ENCODE measurements around the gene RRAS2.
"Not testable (repeated sequence)": the region's sequence is repeated elsewhere in the genome, so short reads cannot be mapped to it uniquely, and the experiment has no call there.

The RRAS2 gene

DNA sequence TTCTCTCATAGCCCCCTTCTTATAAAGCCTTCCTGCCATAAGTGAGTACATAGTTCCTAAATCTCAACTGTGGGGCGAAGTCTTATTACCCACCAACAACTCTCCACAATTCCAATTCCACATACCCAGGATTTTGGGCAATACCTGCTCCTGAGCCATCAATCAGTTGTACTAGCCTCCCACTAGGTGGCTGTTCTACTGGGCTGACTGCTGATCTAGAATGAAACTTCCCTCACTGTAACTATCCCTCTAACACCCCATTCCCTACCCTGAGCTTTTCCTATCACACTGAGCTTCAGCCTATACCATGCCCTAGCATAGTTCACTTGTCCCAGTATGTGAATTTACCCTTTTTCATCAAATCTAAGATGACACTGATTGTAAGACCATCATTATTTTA lies 52.5 kb downstream of the RRAS2 start:
- no peak for DNase-seq (ENCODE audit: low read depth in 2 of 2)

DNA sequence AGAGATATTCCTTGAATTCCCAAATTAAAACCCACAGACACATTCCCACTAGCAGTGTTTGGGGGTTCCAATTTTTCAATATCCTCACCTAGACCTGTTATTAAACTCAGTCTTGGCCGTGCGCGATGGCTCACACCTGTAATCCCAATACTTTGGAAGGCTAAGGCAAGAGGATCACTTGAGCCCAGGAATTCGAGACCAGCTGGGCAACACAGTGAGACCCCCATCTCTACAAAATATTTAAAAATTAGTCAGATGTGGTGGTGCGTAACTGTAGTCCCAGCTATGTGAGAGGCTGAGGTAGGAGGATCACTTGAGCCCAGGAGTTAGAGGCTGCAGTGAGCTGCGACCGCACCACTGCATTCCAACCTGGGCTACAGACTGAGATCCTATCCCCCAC lies 53.3 kb downstream of the RRAS2 start:
- DNase-seq (ENCODE audit: low read depth in 2 of 2), result no peak

DNA sequence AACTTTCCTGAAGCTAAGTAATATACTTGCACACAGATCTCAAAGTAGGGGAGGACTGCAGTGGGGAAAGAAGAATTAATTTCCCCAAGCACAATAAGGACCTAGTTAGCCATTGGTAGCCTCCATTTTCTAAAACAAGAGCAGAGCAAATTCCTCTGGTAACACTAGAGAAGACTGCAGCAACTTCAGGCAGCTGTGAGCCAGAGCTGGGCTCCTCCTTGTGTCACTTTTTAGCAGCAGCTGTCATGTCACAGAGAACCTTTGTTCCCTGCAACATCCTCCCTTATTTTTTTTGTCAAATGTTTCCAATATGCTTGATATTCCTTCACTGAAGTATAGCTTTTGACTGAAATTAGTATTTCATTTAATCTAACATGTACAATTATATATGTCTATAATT lies 54.4 kb downstream of the RRAS2 start:
- no peak for DNase-seq (ENCODE audit: low read depth in 2 of 2)

DNA sequence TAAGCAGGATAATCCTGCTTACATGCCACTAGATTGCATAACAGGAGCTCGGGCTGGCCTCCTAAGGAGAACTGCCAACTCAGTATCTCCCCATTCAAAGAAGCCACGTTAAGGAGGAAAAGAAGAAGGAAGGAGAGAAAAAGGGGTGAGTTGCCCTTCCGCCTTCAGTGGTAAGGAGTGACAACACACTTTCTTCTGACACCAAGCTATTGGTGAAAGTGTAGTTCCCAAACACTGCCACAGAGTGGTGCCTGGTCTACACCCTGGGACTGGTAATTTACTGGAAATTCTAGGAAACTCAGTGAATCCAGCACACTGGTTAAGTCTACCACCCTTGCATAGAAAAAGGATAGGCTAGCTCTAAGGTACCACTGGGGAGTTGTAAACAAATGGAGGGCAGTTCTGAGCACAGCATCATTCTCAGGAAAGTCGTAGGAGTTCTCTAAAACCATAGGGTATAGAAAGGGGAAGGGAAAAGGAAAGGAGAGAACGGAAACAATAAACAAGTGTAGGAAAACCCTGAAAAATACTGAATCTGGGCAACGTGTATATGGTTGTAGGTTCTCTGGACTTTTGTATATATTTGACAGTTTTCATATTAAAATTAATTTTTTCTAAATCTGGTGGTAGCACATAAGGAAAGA lies 58.2 kb downstream of the RRAS2 start:
- peak in 1 of 2 donors; percentile 22 for DNase-seq (ENCODE audit: low read depth in 2 of 2)

DNA sequence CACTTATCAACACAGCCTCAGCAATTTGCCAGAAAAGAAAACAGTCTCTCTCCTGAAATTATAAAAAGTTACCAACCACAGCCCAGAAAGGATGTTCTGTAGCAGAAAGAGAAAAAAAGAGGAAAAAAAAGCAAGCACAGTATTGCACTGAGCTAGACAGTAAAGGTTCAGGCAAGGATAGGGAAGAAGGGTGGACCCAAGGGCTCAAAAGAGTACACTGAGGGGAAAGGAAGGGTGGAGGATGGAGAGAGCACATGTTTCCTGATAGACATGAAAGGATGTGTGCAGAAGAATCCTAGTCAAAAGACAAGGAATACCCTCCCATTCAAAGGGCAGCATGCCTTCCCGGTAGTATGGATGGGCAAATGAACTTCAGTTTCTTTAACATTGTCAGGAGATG lies 59.1 kb downstream of the RRAS2 start:
- no peak for DNase-seq (ENCODE audit: low read depth in 2 of 2)

DNA sequence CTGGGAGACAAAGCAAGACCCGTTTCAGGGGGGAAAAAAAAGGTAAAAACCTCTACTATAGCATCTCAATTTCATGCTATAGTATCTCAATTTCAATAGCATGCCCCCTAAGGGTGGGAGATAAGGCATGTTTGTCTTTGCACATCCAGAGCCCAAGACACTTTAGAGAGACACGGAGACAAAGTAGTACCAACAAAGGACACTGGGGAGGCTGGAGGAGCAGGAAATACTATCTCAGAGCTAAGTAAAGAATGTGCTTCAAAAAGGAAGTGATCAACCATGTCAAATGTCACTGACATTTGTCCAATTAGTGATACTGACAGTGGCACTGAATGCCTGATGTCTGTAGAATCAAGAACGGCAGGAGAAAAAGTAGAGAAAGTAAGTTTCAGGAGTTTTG lies 68.6 kb downstream of the RRAS2 start:
- no peak for DNase-seq (ENCODE audit: low read depth in 2 of 2)

DNA sequence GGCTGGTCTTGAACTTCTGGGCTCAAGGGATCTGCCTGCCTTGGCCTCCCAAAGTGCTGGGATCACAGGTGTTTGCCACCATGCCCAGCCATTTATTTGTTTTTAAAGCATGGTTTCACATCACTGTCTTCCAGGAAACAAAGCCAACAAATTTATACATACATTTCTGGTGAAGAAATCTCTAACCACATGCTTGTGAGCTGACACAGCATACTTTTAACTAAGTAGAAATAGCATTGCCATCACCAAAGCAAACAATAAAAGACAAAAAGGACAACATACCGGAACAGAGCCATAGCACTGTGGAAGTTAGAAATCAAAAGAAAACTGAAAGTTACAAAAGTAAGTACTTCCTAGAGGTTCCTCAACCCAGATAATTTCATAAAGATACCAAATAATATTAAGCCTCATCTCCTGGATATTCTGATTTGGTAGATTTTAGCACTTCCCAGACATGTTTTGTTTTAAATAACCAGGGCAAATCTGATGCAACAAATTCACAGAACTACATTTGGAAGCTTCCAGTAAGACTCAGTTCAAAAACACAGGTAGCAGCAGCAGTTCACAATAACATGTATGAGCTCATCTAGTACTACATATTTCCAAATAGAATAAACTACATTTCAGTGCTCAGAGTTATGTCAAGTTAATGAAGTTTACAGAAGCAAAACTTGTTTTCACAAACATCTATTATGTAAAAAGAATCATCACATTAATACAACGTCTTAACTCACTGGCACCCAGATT lies 70.6 kb downstream of the RRAS2 start:
- DNase-seq (ENCODE audit: low read depth in 2 of 2), result no peak

DNA sequence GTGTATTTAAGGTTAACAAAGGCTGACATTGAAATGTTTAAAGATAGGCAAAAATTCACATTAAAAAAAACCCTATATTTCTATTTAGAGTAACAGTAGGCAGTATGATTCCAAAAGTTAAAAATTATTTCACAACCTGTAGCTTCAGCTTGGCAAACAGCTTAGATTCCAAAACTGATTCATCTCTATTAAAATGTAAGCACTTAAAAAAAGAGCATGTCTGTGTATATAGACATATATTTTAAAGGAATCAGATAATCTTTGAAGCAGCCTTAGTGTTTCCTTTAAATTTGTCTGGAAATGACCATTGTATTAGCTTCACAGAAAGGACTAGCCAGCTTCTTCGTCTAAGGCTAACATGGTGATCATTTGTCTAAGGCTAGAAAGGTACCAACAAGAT lies 80.1 kb downstream of the RRAS2 start:
- not testable (repeated sequence) for DNase-seq (ENCODE audit: low read depth in 2 of 2)

DNA sequence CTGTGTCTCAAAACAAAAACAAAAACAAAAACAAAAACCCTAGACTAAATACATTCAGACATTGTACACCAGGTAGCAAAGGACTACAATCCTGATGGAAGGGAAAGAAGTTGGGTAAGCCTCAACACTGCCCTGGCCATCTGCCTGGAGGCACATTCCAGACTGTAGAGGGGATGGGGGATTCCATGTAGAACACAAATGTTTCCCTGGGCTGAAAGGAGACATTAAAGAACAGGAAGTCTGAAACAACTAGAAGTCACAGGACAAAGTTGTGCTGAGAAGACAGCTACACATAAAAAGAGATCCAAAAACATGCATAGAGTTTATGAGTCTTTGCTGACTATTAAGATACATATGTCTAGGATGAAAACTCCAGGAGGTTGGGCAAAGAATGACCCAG lies 83.9 kb downstream of the RRAS2 start:
- DNase-seq (ENCODE audit: low read depth in 2 of 2), result no peak

DNA sequence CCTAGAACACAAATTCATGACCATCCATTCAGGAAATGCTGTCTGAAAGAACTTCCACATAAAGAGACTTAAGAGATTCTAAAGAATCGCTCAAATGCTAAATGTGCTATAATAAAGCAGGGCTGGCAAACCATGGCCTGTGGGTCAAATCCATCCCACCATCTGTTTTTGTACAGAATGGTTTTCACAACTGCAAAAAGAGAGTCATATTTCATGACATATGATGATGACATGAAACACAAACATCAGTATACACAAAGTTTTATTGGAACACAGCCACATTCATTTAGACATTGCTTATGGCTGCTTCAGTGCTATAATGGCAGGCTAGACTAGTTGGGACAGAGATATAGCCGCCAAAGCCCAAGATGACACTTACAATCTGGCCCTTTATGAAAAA lies 85.1 kb downstream of the RRAS2 start:
- DNase-seq (ENCODE audit: low read depth in 2 of 2), result no peak

DNA sequence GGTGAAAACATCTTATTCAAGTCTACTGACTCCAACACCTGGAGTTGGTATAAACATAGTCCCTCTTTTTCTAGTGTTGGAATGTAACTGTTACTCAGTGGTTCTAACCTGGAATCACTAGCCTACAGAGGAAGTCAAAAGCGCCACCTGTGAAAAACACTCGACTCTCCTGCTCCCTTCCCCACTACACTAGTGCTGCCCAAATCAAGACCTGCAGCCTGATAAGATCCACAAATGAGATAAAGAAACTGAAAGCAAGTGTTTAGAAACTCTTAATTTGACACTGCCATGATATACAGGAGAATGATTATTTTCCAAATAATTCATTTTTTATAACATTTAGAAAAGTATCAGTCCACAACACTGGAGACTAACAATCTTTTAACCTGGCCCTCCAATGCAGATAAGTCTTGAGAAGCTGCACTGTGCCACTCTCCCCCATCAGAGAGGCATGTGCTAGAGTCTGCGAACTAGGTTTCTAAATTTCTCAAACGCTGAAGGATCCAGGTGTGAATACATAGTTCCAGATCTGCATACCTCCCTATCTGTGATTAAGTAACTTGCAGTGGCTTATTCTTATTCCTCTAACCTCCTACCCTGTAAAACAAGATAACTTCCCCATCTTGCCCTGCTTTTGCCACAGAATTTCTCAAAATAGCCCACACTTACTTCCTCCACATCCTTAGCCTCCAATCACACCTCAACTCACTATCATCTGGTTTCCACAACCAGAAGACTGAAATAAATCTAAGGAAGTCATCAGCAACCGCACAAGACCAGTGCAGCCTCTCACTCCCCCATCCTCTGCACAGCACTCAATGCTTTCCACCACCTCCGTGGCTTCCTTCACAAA lies 88.1 kb downstream of the RRAS2 start:
- DNase-seq (ENCODE audit: low read depth in 2 of 2), result no peak

DNA sequence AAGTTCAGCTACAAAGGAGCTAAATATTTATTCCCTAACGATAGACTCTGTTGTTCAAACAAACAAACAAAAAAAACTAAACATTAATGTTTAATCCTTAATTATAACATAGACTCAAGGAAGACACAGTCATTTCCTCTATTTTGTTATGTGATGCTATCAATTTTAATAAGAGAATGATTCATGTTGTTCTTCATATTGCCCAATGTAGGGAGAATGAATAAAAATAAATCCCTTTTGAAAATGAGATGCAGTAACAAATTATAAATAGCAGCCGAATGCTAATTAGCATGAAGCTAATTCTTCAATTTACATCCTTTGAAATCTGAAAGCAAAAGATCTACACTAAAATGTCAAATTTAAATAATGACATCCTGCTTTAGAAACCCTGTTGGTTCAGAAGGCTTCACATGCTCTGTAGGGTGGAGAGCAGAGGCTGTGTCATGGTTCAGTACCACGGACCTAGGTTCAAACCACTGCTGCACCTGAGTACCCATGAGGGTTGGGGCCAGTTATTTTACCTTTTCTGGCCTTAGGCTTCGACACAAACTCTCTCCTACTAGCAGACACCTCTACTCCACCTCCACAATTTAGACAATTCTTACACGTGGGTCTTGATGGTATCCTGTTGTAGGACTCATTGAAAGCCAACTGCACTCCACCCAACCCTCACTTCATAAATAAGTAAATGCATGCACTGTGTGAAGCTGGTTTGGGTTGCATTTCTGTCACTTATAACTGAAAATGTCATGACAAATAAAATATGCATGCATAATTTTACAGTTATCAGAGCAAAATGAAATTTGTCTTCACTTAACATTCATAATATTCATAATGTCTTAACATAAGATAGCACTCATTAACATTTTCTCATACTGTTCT lies 89.0 kb downstream of the RRAS2 start:
- DNase-seq (ENCODE audit: low read depth in 2 of 2), result no peak

DNA sequence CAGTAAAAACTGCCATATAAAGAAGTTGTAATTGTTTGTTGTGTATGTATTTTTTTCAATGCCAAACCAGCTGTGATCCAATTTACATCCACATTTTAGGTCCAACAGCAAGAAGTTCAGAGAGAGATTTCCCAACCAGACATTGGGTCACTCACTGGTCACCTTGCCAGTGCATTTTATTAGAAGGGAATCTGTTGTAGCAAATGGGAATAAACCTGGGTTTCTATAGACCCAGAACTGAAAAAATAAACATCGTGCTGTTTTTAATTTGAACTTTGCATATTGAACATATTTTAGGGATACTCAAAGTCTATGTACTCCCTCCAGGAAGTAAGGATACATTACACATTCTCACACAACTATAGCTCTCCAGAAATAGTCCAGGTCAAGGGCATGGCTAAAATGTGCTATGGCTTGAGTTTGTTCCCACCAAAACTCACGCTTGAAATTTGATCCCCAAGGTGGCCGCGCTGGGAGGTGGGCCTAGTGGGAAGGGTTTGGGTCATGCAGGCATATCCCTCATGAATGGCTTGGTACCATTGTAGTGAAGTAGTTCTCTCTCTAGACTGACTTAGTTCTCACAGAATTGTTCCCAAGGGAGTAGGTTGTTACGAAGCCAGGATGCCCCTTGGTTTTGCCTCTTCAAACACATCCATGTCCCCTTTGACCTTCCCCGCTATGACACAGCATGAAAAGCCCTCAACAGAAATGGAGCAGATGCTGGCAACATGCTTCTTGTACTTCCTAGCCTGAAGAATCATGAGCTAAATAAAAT lies 90.9 kb downstream of the RRAS2 start:
- no peak for DNase-seq (ENCODE audit: low read depth in 2 of 2)

DNA sequence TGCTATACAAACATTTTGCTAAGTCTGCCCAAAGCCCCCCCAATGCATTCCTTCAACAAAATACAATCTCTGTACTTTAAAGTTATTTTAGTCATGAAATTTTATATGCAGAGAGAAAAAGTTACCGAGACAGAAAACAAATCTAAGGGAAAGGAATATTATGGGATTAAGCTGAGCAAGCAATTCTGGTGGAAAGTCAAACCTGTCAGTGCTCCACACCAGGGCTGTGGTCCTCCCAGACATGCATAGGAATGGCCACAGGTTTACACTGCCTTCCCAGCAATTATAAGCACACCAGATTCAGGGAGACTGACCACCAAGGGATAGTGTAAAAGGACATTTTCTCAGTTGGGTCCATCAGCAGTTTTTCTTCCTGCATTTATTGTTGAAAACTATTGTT lies 92.4 kb downstream of the RRAS2 start:
- no peak for DNase-seq (ENCODE audit: low read depth in 2 of 2)

DNA sequence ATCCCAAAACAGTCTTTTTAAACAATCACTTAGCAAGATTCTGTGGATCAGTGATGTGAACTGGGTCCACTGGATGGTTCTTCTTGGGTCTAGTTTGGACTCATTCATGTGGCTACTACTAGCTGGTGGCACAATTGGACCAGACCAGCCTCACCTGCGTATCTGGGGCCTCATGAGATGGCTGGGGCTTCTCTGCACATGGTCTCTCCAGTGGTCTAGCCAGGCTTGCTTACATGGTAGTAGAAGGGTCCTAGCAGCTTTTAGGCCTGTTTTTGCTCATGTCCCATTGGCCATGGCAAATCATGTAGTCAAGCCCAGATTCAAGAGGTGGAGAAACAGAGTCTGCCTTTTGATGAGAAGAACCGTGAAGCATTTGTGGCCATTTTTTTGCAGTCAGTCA lies 94.0 kb downstream of the RRAS2 start:
- DNase-seq (ENCODE audit: low read depth in 2 of 2), result no peak

DNA sequence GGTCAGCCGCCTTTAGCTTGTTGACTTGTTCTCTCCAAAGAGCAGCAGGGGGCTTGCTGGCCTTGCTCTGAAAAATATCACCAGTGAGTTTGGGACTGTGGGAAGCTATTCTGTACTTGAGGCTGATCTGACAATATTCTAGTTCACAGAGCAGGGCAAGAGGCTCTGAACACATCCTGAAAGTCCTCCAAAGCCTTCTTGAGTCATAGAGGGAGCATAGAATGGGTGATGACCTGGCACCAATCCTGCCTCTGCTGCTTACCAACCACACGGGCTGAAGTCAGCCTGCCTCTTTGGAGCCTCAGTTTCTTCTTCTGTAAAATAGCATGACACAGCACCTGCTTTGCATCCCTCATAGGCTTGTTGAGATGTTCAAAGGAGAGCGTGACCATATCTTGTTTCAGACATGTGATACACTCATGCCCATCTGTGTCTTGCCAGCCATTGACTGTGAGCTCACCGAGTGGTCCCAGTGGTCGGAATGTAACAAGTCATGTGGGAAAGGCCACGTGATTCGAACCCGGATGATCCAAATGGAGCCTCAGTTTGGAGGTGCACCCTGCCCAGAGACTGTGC lies 96.6 kb downstream of the RRAS2 start:
- no peak for DNase-seq (ENCODE audit: low read depth in 2 of 2)

DNA sequence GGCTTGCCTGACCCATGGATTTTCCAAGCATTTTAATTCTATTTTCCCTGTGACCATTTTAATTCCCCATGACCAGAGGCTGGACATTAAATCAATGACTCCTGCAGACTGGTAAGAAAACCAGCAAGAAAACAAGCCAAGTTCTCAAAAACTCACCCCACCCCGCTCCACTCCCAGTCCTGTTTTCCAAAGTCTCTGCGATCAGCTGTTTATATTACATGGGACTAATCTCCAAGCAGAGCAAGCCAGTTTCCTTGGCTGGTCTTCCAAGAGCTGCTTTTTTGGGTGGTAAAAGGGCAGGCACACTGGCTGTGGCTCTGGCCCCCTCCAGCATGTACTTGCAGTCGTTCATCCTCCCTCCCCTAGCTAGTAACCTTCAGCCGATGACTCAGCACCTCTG lies 97.9 kb downstream of the RRAS2 start:
- DNase-seq (ENCODE audit: low read depth in 2 of 2), result no peak

DNA sequence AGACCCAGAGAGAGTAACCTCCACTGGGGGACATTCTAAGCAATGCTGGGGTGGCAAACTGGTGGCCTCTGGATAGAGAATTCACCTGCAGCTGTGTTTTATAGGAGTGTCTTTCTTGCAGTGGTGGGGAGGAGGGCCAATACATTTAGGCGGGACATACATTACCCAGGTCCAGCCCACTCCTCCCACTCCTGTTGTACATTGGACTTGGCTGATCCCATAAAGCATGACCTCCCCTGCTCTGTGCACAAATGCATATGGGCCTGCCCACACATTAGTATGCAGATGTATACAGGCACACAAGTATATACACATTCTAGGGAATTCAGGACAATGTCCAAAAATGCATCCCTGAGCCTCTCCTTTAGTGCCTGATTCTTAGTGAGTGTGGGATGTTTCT lies 99.1 kb downstream of the RRAS2 start:
- DNase-seq (ENCODE audit: low read depth in 2 of 2), result no peak

DNA sequence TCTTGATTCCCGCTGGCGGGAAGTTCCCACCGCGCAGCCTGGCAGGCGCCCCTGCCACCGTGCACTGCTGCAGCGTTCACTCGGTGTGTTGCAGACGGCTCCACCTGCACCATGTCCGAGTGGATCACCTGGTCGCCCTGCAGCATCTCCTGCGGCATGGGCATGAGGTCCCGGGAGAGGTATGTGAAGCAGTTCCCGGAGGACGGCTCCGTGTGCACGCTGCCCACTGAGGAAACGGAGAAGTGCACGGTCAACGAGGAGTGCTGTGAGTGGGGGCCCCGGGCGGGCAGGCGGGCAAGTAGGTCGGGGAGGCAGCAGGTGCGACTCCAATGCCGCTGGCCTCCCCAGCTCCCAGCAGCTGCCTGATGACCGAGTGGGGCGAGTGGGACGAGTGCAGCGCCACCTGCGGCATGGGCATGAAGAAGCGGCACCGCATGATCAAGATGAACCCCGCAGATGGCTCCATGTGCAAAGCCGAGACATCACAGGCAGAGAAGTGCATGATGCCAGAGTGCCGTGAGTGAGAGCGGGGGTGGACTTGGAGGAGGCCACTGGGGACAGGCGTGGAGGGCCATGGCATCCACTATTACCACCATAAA lies 99.7 kb downstream of the RRAS2 start:
- no peak for DNase-seq (ENCODE audit: low read depth in 2 of 2)

DNA sequence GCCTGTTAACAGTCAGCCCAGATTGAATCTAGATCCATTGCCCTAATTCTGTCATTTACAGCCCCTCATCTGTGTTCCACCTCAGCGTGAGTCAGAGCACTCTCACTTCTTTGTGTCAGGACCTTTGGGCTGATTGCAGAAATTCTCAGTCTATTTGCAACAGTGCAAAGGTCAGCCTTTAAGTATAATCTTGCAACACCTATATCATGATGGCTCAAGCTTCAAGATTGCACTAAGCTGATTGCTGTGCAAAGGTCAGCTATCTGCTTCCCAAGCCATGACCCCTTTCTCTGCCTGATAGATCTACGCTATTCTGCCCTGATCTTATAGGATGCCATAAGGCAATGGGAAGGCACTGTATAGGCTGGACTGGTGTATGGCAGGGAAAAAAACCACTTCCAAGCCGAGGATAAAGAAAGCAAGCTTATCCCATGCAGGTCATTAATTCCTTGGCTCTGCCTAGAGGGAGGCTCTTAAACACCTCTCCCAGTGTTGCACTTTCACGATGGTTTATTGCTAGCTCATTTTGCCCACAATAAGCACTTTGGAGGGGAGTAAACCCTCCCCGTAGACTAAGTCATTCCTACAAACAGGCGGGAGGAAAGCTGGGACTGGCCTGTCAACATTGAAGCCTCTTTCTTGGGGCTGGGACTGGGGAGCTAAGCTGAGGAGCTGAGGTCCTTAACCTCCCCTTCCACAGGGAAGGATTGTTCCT lies 100.6 kb downstream of the RRAS2 start:
- no peak for DNase-seq (ENCODE audit: low read depth in 2 of 2)

Measured in stimulated activated CD8-positive, alpha-beta memory T cell treated with anti-CD3 and anti-CD28 coated beads, Interleukin-15, amount 100 ng/mL, for 4 hours (primary cell).